Tibial nerve (tissue), 4 donors: ENCODE measurements around the gene SYT1. TPM values are rescaled to one million over a fixed set of nuclear protein-coding genes. Genes with fewer than 3 reads are reported as not detected.
"Not testable (repeated sequence)": the region's sequence is repeated elsewhere in the genome, so short reads cannot be mapped to it uniquely, and the experiment has no call there.

ENCODE experiments used
- DNase-seq, 2 donors: peaks; one replicate each; pipeline ENCODE4 v3.0.0-alpha.2; 2019; ENCODE audit warnings: low spot score in 2 of 2
- H3K27ac ChIP-seq, 4 donors: fragments of 200-600 bp; sonication (generic) in 3 of 4; one replicate each; pipeline ENCODE4 v1.5.1; 2017 to 2019; ENCODE audit warnings: mild to moderate bottlenecking in 1 of 4
- H3K27me3 ChIP-seq, 2 donors: fragments of 200-600 bp; sonication (generic) in 1 of 2; one replicate each; pipeline versions ENCODE4 v1.5.1 to v1.6.0; 2017 to 2019
- H3K36me3 ChIP-seq, 3 donors: fragments of 200-600 bp; sonication (generic); one replicate each; pipeline ENCODE4 v1.5.1; 2018 to 2019
- H3K4me1 ChIP-seq, 4 donors: fragments of 200-600 bp; sonication (generic) in 3 of 4; one replicate each; pipeline ENCODE4 v1.5.1; 2017 to 2019
- H3K4me3 ChIP-seq, 4 donors: fragments of 200-600 bp; sonication (generic) in 3 of 4; one replicate each; pipeline ENCODE4 v1.5.1; 2017 to 2019; ENCODE audit warnings: mild to moderate bottlenecking in 1 of 4, moderate library complexity in 1 of 4
- H3K9me3 ChIP-seq, 4 donors: fragments of 200-600 bp; sonication (generic) in 3 of 4; one replicate each; pipeline ENCODE4 v1.5.1; 2017 to 2019
- EP300 ChIP-seq, 2 donors: sonication (generic); formaldehyde crosslinking; IDR thresholded peaks; one replicate each; pipeline ENCODE4 v1.6.1; 2017; ENCODE audit warnings: antibody characterized with exemption in 2 of 2, mild to moderate bottlenecking in 1 of 2
- POLR2A ChIP-seq, 2 donors: fragments of 450-650 bp; IDR thresholded peaks; one replicate each; pipeline ENCODE4 v1.6.1; 2017; ENCODE audit warnings: antibody characterized with exemption in 2 of 2, mild to moderate bottlenecking in 2 of 2, moderate library complexity in 2 of 2
- WGBS, 2 donors: methylation state at CpG; one replicate each; pipeline ENCODE4 v1.1.5; 2018; 5-methylcytosine and 5-hydroxymethylcytosine counted together
- total RNA-seq, 4 donors: library from RNA; depleted of rRNA; stranded (reverse); fragments of >200 nt; gene quantifications; one replicate each; pipeline ENCODE4 v1.1.0, GENCODE V29; 2016
- TF ChIP-seq, protein P1 (sequence below), 5 experiments: fragments of 200-600 bp in 3 of 5; fragments of 450-650 bp in 2 of 5; sonication (generic) in 3 of 5; IDR thresholded peaks; one replicate each; pipeline ENCODE4 v1.5.1; 2016 to 2019; ENCODE audit warnings: antibody characterized with exemption in 5 of 5, mild to moderate bottlenecking in 3 of 5, moderate library complexity in 2 of 5

The SYT1 gene
- total RNA-seq, 4 donors from 2014 or later: 1.8 to 10.3 (median 4.7) TPM

DNA sequence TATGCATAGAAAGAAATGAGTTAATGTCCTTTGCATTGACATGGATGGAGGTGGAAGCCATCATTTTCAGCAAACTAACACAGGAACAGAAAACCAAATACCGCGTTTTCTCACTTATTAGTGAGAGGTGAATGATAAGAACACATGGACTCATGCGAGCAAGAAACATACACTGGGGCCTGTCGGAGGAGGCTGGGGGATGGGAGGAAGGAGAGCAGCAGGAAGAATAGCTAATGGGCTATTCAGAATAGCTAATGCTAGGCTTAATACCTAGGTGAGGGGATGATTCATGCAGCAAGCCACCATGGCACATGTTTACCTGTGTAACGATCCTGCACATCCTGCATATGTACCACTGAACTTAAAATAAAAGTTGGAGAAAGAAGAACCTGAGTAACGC, 29.1 kb upstream of the SYT1 start:
- DNase-seq: no peak
- Histone ChIP-seq H3K4me3 (no peak overlapping the region), H3K27me3 (no peaks in the 10 kb centered on the region), H3K36me3 (no peaks in the 10 kb centered on the region), H3K4me1 (no peaks in the 10 kb centered on the region), H3K27ac (no peak overlapping the region), H3K9me3 (no peaks in the 10 kb centered on the region)
- WGBS, 2 donors: 92 to 93% methylated on average over 6 of the region's 6 CpGs
- no peak for TF ChIP-seq POLR2A (IDR thresholded peaks at IDR 0.05)
- TF ChIP-seq, protein P1, sequence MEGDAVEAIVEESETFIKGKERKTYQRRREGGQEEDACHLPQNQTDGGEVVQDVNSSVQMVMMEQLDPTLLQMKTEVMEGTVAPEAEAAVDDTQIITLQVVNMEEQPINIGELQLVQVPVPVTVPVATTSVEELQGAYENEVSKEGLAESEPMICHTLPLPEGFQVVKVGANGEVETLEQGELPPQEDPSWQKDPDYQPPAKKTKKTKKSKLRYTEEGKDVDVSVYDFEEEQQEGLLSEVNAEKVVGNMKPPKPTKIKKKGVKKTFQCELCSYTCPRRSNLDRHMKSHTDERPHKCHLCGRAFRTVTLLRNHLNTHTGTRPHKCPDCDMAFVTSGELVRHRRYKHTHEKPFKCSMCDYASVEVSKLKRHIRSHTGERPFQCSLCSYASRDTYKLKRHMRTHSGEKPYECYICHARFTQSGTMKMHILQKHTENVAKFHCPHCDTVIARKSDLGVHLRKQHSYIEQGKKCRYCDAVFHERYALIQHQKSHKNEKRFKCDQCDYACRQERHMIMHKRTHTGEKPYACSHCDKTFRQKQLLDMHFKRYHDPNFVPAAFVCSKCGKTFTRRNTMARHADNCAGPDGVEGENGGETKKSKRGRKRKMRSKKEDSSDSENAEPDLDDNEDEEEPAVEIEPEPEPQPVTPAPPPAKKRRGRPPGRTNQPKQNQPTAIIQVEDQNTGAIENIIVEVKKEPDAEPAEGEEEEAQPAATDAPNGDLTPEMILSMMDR (IDR thresholded peaks at IDR 0.05): no peak
- TF ChIP-seq EP300 (IDR thresholded peaks at IDR 0.05): no peak

DNA sequence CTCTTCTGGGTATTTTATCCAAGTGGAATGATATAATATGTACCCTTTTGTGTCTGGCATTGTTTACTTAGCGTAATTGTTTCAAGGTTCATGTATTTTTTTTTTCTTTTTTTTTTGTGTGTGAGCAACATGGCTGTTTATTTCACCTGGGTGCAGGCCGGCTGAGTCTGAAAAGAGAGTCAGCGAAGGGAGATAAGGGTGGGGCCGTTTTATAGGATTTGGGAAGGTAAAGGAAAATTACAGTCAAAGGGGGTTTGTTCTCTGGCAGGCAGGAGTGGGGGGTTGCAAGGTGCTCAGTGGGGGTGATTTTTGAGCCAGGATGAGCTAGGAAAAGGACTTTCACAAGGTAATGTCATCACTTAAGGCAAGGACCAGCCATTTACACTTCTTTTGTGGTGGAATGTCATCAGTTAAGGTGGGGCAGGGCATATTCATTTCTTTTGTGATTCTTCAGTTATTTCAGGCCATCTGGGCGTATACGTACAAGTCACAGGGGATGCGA, 24.0 kb upstream of the SYT1 start:
- not testable (repeated sequence) for H3K27ac ChIP-seq, H3K9me3 ChIP-seq, H3K27me3 ChIP-seq, H3K4me3 ChIP-seq, DNase-seq, H3K36me3 ChIP-seq, H3K4me1 ChIP-seq
- 89 to 91% methylated on average over 7 of the region's 7 CpGs for WGBS, 2 donors

DNA sequence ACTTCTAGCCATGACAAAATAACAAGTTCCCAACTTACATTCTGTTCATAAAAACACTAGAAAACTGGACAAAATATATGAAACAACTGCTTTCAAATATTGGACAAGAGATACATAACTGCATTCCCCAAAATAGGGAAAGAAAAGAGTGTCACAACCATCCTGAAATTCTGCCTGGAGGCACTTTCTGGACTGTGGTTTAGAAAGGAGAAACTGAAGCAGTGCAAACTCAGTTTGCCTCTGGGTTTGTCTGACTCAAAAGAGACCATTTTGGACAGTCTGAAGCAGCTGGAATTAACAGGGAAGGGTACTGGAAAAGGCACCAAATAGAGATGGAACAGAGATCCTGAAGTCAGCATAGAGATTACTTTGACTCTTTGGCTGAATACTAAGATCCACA, 11.3 kb upstream of the SYT1 start:
- Histone ChIP-seq H3K9me3 (peaks cover 0 to 14% (median 0%) of the 10 kb centered on the region in 4 donors), H3K36me3 (no peaks in the 10 kb centered on the region), H3K27ac (no peak overlapping the region), H3K4me1 (no peaks in the 10 kb centered on the region), H3K27me3 (no peaks in the 10 kb centered on the region), H3K4me3 (no peak overlapping the region)
- TF ChIP-seq, protein P1 (IDR thresholded peaks at IDR 0.05): no peak
- TF ChIP-seq EP300 (IDR thresholded peaks at IDR 0.05) (no peak), POLR2A (IDR thresholded peaks at IDR 0.05) (no peak)
- no peak for DNase-seq

DNA sequence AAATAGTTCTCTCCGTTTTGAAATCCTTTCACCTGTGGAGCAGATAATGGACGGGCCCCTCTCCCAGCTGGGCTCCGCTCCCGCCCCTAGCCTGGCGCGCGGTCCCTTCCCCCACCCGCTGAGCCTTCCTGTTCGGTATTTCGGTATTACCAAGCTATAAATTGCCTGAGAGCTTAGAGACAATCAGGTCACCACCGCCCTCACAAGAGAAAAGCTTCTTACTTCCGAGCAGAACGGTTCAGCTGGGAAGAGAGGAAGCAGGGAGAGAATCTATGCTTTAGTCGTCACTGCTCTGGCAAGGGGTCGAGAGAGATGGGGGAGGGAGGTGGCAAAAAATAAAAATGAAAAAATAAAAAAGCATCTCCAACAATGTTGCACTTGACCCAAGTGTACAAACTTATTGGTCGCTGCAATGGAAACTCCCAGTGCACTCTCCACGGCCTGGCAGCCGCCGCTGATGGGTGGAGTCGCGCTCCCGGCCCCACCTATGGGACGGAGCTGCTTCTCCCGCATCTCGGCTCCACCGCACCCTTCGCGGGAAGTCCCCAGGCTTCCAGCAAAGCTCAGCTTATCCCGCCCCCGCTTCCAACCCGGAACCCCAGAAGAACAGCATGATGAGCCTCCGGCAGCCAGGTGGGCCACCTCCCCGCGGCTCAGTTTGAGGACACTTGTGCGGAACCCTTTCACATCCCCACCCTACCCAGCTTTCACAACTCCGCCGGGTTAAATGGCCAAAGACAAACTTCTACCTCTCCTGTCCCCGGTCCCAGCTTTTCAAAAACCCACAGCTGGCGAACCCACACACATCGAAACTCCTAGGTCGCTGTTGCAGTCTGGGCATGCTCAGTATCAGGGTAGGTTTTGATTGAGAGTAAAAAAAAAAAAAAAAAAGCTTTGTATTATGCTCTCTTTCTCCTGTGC, 832 bp upstream of the SYT1 start:
- Histone ChIP-seq H3K27me3 (no peaks in the 10 kb centered on the region), H3K27ac (peak overlapping the region in 3 of 4 donors; percentile 21 to 71 (median 46)), H3K36me3 (no peaks in the 10 kb centered on the region), H3K4me1 (peaks cover 0 to 26% (median 10%) of the 10 kb centered on the region in 4 donors), H3K4me3 (peak overlapping the region; percentile 39 to 63 (median 52)), H3K9me3 (no peaks in the 10 kb centered on the region)
- 2 to 3% methylated on average over 41 of the region's 41 CpGs for WGBS, 2 donors
- TF ChIP-seq, protein P1 (IDR thresholded peaks at IDR 0.05): no peak
- TF ChIP-seq POLR2A (IDR thresholded peaks at IDR 0.05): no peak
- TF ChIP-seq EP300 (IDR thresholded peaks at IDR 0.05): no peak
- peak; percentile 14 to 15 for DNase-seq

DNA sequence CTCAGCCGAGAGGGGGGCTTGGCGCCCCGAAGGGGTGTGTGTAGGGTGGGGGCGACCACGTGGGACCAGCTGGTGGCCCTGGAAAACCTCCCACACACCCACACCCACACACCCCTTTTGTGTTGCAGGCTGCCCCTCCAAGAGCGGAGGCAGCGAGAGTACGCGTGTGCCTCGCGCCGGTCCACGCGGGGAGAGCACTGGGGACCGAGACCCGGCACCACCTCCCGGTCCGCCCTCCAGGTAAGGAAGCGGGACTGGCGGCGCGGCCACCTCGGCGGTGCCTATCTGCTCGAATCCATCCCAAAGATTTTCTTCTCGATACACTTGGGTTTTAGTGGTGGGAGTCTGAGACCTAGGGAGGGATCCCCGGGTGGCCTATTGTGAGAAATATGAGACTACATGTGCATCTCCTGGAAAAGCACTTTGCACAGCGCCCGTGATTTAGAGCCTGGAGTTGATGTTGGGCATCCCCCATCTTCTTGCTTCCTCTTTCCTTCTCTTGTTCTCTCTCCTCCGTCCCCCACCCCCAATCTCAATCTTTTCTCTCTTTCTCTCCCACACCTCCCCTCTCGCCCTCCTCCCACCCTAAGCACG, 393 bp downstream of the SYT1 start:
- peak overlapping the region; percentile 39 to 63 (median 52) for H3K4me3 ChIP-seq
- DNase-seq: no peak
- H3K27ac ChIP-seq: no peak overlapping the region
- peaks cover 0 to 26% (median 10%) of the 10 kb centered on the region in 4 donors for H3K4me1 ChIP-seq
- no peak for TF ChIP-seq POLR2A (IDR thresholded peaks at IDR 0.05)
- TF ChIP-seq EP300 (IDR thresholded peaks at IDR 0.05): no peak
- TF ChIP-seq, protein P1 (IDR thresholded peaks at IDR 0.05): no peak
- WGBS, 2 donors: 3 to 5% methylated on average over 13 to 14 of the region's 32 CpGs
- no peaks in the 10 kb centered on the region for H3K9me3 ChIP-seq
- H3K36me3 ChIP-seq: no peaks in the 10 kb centered on the region
- no peaks in the 10 kb centered on the region for H3K27me3 ChIP-seq
